H1 (cell line): ENCODE data around the gene CCDC183. TPM values are rescaled to one million over a fixed set of nuclear protein-coding genes. Genes with fewer than 3 reads are reported as not detected.

Experiments
- GTF2F1 ChIP-seq: IDR thresholded peaks from 2 replicates; pipeline ENCODE4 v1.6.1; 2012; ENCODE audit warnings: low read depth, low read length, improper control_type of control experiment, borderline replicate concordance
- NRF1 ChIP-seq: IDR thresholded peaks from 2 replicates; pipeline ENCODE4 v1.6.1; 2011; ENCODE audit warnings: mild to moderate bottlenecking, low read depth, low read length, improper control_type of control experiment
- SIRT6 ChIP-seq: IDR thresholded peaks from one replicate; pipeline ENCODE4 v1.7.1; 2012; ENCODE audit warnings: low read length, inconsistent platforms
- SUZ12 ChIP-seq: fragments of 200-600 bp; sonication (generic); IDR thresholded peaks from 2 replicates; pipeline ENCODE4 v1.6.1; 2012; ENCODE audit warnings: mild to moderate bottlenecking, inconsistent platforms, low read length, moderate library complexity, mixed read lengths
- ZNF274 ChIP-seq: IDR thresholded peaks from 2 replicates; pipeline ENCODE4 v1.7.0; 2012; ENCODE audit warnings: low read length, borderline replicate concordance; ENCODE audit errors: extremely low read depth
- polyA plus RNA-seq, 7 experiments: library from polyadenylated mRNA; depleted of rRNA in 3 of 7; stranded (reverse) in 5 of 7; unstranded in 2 of 7; fragments of >200 nt in 5 of 7; fragments of 200-250 nt in 2 of 7; gene quantifications; 1 replicate in 5 of 7; 2 replicates in 1 of 7; 4 replicates in 1 of 7; pipeline versions ENCODE4 v1.2.1 to v1.2.3, GENCODE V29; 2011 to 2013; ENCODE audit warnings: missing spikeins in 2 of 7, mixed read lengths in 2 of 7
- total RNA-seq: library from RNA; stranded (reverse); fragmentation: NEBNext Ultra II Directional; extraction: Animal tissue kit (Norgen Biotek cat#: 25700); gene quantifications from 2 replicates; pipeline ENCODE4 v1.2.1, GENCODE V29; 2021
- TF ChIP-seq, protein P1 (sequence below): fragments of 300-600 bp; sonication (generic); IDR thresholded peaks from 2 replicates; pipeline ENCODE4 v1.7.1; 2012; ENCODE audit warnings: low read length, moderate library complexity, mild to moderate bottlenecking, inconsistent platforms; ENCODE audit not compliant: insufficient replicate concordance

Gene CCDC183
- total and polyA plus RNA-seq, 2 of the 8 experiments (the other 6 are each of a cell fraction or from before 2014, with no cell fraction given) = 0.51 to 1.6 TPM

DNA sequence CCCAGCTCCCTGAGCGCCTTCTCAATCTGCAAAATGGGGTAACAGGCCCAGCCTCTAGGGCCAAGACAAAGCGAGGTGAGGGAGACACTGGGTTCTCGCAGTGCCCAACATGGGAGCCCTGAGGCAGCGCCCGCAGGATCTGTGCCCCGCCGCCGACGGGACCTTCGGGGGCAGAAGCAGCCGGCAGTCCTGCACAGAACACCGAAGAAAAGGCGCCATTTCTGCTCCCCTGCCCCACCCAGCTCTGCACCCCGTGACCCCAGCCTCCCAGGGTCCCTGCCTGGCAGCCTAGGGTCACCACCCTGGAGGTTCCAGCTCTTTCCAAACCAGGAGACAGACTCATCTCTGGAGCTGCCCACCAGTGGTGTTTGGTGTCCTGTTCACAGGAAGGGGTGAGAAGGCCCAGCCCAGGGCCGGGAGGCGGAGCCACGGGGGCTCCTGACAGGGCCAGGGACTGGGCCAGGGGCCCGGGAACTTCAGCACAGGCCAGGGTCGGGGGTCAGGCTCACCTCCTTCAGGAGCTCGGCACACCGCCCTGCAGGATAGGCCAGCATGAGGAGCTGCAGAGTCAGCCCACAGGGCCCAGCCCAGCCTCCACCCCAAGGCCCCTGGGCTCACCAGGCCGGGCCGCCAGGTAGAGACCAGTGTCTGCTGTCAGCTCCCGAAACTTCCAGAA lies 41.4 kb upstream of the CCDC183 start (continued):
- TF ChIP-seq, protein P1, sequence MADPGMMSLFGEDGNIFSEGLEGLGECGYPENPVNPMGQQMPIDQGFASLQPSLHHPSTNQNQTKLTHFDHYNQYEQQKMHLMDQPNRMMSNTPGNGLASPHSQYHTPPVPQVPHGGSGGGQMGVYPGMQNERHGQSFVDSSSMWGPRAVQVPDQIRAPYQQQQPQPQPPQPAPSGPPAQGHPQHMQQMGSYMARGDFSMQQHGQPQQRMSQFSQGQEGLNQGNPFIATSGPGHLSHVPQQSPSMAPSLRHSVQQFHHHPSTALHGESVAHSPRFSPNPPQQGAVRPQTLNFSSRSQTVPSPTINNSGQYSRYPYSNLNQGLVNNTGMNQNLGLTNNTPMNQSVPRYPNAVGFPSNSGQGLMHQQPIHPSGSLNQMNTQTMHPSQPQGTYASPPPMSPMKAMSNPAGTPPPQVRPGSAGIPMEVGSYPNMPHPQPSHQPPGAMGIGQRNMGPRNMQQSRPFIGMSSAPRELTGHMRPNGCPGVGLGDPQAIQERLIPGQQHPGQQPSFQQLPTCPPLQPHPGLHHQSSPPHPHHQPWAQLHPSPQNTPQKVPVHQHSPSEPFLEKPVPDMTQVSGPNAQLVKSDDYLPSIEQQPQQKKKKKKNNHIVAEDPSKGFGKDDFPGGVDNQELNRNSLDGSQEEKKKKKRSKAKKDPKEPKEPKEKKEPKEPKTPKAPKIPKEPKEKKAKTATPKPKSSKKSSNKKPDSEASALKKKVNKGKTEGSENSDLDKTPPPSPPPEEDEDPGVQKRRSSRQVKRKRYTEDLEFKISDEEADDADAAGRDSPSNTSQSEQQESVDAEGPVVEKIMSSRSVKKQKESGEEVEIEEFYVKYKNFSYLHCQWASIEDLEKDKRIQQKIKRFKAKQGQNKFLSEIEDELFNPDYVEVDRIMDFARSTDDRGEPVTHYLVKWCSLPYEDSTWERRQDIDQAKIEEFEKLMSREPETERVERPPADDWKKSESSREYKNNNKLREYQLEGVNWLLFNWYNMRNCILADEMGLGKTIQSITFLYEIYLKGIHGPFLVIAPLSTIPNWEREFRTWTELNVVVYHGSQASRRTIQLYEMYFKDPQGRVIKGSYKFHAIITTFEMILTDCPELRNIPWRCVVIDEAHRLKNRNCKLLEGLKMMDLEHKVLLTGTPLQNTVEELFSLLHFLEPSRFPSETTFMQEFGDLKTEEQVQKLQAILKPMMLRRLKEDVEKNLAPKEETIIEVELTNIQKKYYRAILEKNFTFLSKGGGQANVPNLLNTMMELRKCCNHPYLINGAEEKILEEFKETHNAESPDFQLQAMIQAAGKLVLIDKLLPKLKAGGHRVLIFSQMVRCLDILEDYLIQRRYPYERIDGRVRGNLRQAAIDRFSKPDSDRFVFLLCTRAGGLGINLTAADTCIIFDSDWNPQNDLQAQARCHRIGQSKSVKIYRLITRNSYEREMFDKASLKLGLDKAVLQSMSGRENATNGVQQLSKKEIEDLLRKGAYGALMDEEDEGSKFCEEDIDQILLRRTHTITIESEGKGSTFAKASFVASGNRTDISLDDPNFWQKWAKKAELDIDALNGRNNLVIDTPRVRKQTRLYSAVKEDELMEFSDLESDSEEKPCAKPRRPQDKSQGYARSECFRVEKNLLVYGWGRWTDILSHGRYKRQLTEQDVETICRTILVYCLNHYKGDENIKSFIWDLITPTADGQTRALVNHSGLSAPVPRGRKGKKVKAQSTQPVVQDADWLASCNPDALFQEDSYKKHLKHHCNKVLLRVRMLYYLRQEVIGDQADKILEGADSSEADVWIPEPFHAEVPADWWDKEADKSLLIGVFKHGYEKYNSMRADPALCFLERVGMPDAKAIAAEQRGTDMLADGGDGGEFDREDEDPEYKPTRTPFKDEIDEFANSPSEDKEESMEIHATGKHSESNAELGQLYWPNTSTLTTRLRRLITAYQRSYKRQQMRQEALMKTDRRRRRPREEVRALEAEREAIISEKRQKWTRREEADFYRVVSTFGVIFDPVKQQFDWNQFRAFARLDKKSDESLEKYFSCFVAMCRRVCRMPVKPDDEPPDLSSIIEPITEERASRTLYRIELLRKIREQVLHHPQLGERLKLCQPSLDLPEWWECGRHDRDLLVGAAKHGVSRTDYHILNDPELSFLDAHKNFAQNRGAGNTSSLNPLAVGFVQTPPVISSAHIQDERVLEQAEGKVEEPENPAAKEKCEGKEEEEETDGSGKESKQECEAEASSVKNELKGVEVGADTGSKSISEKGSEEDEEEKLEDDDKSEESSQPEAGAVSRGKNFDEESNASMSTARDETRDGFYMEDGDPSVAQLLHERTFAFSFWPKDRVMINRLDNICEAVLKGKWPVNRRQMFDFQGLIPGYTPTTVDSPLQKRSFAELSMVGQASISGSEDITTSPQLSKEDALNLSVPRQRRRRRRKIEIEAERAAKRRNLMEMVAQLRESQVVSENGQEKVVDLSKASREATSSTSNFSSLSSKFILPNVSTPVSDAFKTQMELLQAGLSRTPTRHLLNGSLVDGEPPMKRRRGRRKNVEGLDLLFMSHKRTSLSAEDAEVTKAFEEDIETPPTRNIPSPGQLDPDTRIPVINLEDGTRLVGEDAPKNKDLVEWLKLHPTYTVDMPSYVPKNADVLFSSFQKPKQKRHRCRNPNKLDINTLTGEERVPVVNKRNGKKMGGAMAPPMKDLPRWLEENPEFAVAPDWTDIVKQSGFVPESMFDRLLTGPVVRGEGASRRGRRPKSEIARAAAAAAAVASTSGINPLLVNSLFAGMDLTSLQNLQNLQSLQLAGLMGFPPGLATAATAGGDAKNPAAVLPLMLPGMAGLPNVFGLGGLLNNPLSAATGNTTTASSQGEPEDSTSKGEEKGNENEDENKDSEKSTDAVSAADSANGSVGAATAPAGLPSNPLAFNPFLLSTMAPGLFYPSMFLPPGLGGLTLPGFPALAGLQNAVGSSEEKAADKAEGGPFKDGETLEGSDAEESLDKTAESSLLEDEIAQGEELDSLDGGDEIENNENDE = no peak
- no peak for TF ChIP-seq GTF2F1
- TF ChIP-seq ZNF274 = no peak
- no peak for TF ChIP-seq NRF1
- no peak for TF ChIP-seq SUZ12
- TF ChIP-seq SIRT6 = no peak
